OCI-LY1 (cell line): ENCODE measurements around the gene UGCG.

Experiments used
- H2AFZ ChIP-seq: fragments of 200-600 bp; sonication (generic), shearing (Covaris generic); 2 replicates; pipeline ENCODE4 v1.6.0; 2014; ENCODE audit warnings: antibody characterized with exemption, mild to moderate bottlenecking, low read length
- H3F3A ChIP-seq: fragments of 200-600 bp; sonication (generic), shearing (Covaris generic); 2 replicates; pipeline ENCODE4 v1.6.0; 2014; ENCODE audit warnings: mild to moderate bottlenecking, antibody characterized with exemption, low read length, moderate library complexity; ENCODE audit not compliant: insufficient read depth
- H3K27ac ChIP-seq: fragments of 200-600 bp; sonication (generic); 2 replicates; pipeline ENCODE4 v1.5.1; 2014; ENCODE audit warnings: low read length, mixed run types, mild to moderate bottlenecking, low read depth; ENCODE audit not compliant: poor library complexity, severe bottlenecking
- H3K27me3 ChIP-seq: fragments of 200-600 bp; sonication (generic); 2 replicates; pipeline ENCODE4 v1.6.0; 2014; ENCODE audit warnings: antibody characterized with exemption, mild to moderate bottlenecking, low read length, moderate library complexity; ENCODE audit not compliant: insufficient read depth
- H3K36me3 ChIP-seq: fragments of 200-600 bp; sonication (generic); 2 replicates; pipeline ENCODE4 v1.6.1; 2014; ENCODE audit warnings: mild to moderate bottlenecking, antibody characterized with exemption, low read length, moderate library complexity, mixed read lengths; ENCODE audit not compliant: insufficient read depth
- H3K4me1 ChIP-seq: fragments of 200-600 bp; sonication (generic); 2 replicates; pipeline ENCODE4 v1.5.1; 2014; ENCODE audit warnings: mild to moderate bottlenecking, low read length, moderate library complexity; ENCODE audit not compliant: insufficient read depth, severe bottlenecking
- H3K4me2 ChIP-seq: fragments of 200-600 bp; sonication (generic), shearing (Covaris generic); 2 replicates; pipeline ENCODE4 v1.6.1; 2014; ENCODE audit warnings: low read length
- H3K4me3 ChIP-seq: fragments of 200-600 bp; sonication (generic); 2 replicates; pipeline ENCODE4 v1.5.1; 2014; ENCODE audit warnings: low read length, low read depth, mild to moderate bottlenecking, mixed read lengths; ENCODE audit not compliant: poor library complexity, severe bottlenecking
- H3K79me2 ChIP-seq: fragments of 200-600 bp; shearing (Covaris generic); 2 replicates; pipeline ENCODE4 v1.6.1; 2016; ENCODE audit warnings: mixed run types, low read length, mixed read lengths; ENCODE audit not compliant: insufficient read depth
- H3K9ac ChIP-seq: fragments of 200-600 bp; sonication (generic), shearing (Covaris generic); 2 replicates; pipeline ENCODE4 v1.6.1; 2014; ENCODE audit warnings: mild to moderate bottlenecking, low read length, mixed read lengths
- H3K9me2 ChIP-seq: fragments of 200-600 bp; sonication (generic), shearing (Covaris generic); 2 replicates; pipeline ENCODE4 v1.6.1; 2014; ENCODE audit warnings: low read depth, mild to moderate bottlenecking, low read length, mixed read lengths
- H3K9me3 ChIP-seq: fragments of 200-600 bp; shearing (Covaris generic); 2 replicates; pipeline ENCODE4 v1.6.1; 2014; ENCODE audit warnings: low read length, mixed read lengths
- H4K20me1 ChIP-seq: fragments of 200-600 bp; sonication (generic), shearing (Covaris generic); 2 replicates; pipeline ENCODE4 v1.6.0; 2016; ENCODE audit warnings: mild to moderate bottlenecking, low read length; ENCODE audit not compliant: insufficient read depth
- CTCF ChIP-seq: fragments of 200-600 bp; sonication (generic), shearing (Covaris generic); IDR thresholded peaks from 2 replicates; pipeline ENCODE4 v1.5.1; 2017; ENCODE audit warnings: mild to moderate bottlenecking, antibody characterized with exemption, low read length, moderate library complexity, mixed read lengths
- EZH2 ChIP-seq: fragments of 200-600 bp; sonication (generic), shearing (Covaris generic); IDR thresholded peaks from 2 replicates; pipeline ENCODE4 v1.8.0; 2017; ENCODE audit warnings: borderline replicate concordance, mixed run types, mild to moderate bottlenecking, antibody characterized with exemption, low read length, moderate library complexity, mixed read lengths

The UGCG gene

GRCh38 chr9:111984086-111984802 lies 87.6 kb downstream of the UGCG start:
- Histone ChIP-seq H3K27ac (peak overlapping the region; percentile 85), H3K9me2 (no peaks in the 10 kb centered on the region), H3K4me2 (peak overlapping the region; percentile 16), H3K79me2 (no peaks in the 10 kb centered on the region), H3K4me1 (peaks cover 53% of the 10 kb centered on the region), H4K20me1 (no peaks in the 10 kb centered on the region), H3K9ac (peak overlapping the region; percentile 8; the same call in 1 of the 2 replicates), H3K36me3 (no peaks in the 10 kb centered on the region), H3K4me3 (no peak overlapping the region), H3K9me3 (no peaks in the 10 kb centered on the region), H2AFZ (peak overlapping the region; percentile 50), H3K27me3 (no peaks in the 10 kb centered on the region), H3F3A (no peaks in the 10 kb centered on the region)
- TF ChIP-seq EZH2 (no peak), CTCF (no peak)
